Sciatic nerve (tissue), 2 donors: ENCODE measurements around the gene RNF208. TPM values are rescaled to one million over a fixed set of nuclear protein-coding genes. Genes with fewer than 3 reads are reported as not detected.

Experiments
- ATAC-seq: fragments of 200-7000 bp; cut with Tn5 transposase; one replicate; pipeline ENCODE4 v1.9.1; 2020; ENCODE audit warnings: mild to moderate bottlenecking, moderate library complexity
- DNase-seq: peaks from one replicate; pipeline ENCODE4 v3.0.0-alpha.2; 2020; ENCODE audit warnings: low spot score
- intact Hi-C: fragments of 100-400 bp; cut with DNase I; formaldehyde crosslinking; loops from one replicate; pipeline ENCODE4 v1.14.2; 2022
- total RNA-seq: library from RNA; stranded (reverse); fragmentation: NEBNext Ultra II Directional; extraction: Animal tissue kit (Norgen Biotek cat#: 25700); gene quantifications from one replicate; pipeline ENCODE4 v1.2.1, GENCODE V29; 2021
- donor health status: DM: no; HTN: no; CAD: no.
- donor health status: DM: no; HTN: no; CAD: no.

Gene RNF208
- total RNA-seq, 1 donor from 2014 or later: 10.6 TPM

GRCh38 chr9:137231372-137232039 lies 9.5 kb upstream of the RNF208 start:
- ATAC-seq (no peak), DNase-seq (no peak)
- intact Hi-C loops: loop anchor here (5.0 to 10.0 kb wide), 2 partner anchors 47 to 109 kb away; partner anchors contain the start of genes ANAPC2 and SSNA1

DNA sequence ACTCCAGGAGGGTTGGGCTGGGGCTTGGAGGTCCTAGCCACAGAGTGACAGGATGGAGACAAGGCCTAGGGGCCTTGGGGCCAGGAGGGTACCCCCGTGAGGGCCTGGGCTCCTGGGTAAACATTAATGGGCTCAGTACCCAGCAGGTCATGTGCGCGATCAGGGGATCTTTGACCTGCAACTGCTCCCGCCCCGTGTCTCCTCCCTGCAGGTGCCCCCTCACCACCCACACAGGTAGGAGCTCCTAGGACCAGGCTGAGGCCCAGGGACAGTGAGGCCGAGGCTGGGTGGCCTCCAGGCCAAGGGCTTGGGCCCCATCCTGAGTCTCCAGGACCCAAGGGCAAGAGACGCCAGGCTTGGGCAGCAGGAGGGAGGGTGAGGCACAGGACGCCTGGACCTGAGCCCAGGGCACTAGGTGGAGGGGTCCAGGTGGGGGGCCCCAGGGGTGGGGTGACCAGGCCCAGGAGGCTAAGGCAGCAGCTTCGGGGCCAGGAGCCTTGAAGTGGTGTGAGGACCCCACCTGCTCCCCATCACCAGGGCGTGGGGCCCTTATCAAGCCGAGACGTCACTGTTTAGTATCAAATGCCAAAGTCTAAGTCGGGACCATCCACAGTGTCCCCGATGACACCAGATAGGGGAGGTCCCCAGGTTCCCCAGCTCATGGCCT lies 8.8 kb upstream of the RNF208 start, which contains the start of gene SLC34A3:
Gene SLC34A3, plus strand, starts transcription at position 197 of the 667 bp plus-strand sequence. CDS start 802 bp downstream, outside the sequence.
- intact Hi-C loops: loop anchor here (5.0 to 10.0 kb wide), 2 partner anchors 46 to 109 kb away; partner anchors contain the start of genes ANAPC2 and SSNA1
- ATAC-seq: no peak
- no peak for DNase-seq

DNA sequence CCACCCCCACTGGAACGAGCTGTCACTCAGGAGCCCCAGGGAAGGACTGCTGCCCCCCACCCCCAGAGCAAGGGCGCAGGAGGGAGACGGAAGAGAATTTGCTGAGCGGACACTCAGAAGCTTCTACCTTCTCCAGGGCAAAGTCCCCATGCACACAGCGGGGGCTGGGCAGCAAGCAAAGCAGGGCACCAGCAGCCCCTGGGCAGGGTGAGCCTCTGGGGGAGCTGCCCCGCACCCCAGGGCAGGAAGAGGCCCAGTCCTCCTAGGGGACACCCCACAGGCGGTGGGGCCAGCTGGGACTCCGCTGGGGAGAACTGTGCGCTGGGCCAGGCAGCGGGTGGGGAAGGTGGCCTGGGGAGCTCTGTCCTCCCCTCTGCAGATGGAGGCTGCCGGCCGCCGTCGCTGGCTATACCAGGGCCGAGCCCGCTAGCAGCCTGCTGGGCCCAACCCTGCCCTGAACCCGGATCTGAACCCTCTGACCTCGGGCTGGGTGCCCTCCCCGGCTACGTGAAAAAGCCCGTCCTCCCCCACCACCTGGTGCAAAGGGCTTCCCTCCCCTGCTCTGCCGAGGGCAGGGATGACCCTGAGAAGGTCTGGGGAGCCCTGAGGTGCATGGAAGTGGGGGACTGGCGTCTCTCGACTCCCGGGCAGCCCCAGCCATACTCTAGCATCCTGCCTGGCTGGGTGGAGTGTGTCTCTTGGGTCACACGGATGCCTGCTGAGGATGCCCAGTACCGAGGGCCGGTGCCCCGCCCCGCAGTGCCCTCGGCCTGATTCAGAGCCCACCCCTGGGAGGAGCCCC lies 8.1 kb upstream of the RNF208 start:
- no peak for ATAC-seq
- DNase-seq: no peak
- intact Hi-C loops: loop anchor here (5.0 to 10.0 kb wide), 2 partner anchors 45 to 108 kb away; partner anchors contain the start of genes ANAPC2 and SSNA1

DNA sequence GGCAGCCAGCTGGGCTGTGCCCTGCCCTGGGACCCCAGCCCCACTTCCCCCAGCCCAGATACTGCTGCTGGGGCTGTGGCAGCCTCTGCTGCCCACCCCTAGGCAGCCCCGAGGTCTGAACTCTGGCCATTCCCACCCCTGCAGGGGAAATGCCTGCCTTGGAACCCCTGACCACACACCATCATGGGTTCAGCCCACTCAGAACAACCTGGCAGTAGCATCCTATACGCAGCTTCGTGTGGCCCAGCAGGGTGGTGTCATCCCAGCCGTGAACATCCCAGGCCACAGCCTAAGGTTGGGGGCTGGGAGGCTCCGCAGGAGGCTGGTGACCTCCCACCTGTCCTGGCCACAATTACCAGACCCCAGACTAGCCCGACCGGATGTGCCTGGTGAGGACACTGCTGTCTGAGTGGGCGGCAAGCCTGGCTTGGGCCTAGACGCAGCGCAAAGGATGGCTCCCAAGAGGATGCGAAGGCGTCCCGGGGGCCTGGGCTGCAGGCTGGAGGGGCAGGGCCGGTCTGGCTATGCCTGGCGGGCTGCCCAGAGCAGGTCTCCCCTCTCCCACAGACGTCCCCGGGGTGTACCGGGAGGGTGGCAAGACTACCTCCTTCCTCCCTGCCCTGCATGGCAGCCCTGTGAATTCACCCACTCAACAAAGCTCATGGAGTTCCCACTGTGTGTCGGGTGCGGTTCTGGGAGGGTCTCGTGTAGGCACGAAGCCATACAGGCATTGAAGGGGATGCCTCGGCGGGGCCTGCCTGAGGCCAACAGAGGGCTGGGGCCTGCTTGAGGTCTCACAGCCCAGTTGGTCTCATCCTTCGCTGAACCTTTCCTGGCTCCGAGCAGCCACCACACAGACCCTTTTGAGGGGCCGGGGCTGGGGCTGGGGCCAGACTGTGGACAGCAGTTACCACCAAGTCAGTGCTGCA lies 7.2 kb upstream of the RNF208 start:
- no peak for DNase-seq
- ATAC-seq: no peak
- intact Hi-C loops: no loop called here

DNA sequence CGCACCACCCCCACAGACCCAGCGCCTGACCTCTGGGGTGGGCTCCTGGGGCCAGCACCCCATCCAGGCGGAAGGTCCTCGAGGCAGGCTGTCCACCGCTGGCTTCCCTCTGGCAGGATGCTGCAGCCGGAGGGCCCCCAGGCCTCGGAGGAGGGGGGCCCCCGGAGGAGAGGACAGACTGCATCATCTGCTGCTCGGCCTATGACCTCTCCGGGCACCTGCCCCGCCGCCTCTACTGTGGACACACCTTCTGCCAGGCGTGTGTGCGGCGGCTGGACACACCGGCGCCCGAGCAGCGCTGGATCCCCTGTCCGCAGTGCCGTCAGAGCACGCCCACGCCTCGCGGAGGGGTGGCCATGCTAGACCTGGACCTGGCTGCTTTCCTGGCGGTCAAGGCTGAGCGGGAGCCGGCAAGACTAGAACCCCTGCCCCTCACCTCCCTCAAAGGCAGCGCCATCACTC lies 6.5 kb upstream of the RNF208 start:
- DNase-seq (no peak), ATAC-seq (no peak)
- intact Hi-C loops: no loop called here

GRCh38 chr9:137227853-137228505 lies 5.9 kb upstream of the RNF208 start:
- no peak for DNase-seq
- ATAC-seq: no peak

GRCh38 chr9:137227054-137227852 lies 5.2 kb upstream of the RNF208 start, which contains the start of gene RNF224:
Gene RNF224, plus strand, starts transcription at chr9:137227502. Its CDS starts 834 bp downstream, at chr9:137228336.
- ATAC-seq (no peak), DNase-seq (peak; percentile 85)
- intact Hi-C loops: no loop called here

More at GRCh38 chr9:137227853-137228505, 5.9 kb upstream of the RNF208 start:
- intact Hi-C loops: no loop called here

GRCh38 chr9:137226338-137227053 lies 4.5 kb upstream of the RNF208 start:
- intact Hi-C loops: no loop called here

DNA sequence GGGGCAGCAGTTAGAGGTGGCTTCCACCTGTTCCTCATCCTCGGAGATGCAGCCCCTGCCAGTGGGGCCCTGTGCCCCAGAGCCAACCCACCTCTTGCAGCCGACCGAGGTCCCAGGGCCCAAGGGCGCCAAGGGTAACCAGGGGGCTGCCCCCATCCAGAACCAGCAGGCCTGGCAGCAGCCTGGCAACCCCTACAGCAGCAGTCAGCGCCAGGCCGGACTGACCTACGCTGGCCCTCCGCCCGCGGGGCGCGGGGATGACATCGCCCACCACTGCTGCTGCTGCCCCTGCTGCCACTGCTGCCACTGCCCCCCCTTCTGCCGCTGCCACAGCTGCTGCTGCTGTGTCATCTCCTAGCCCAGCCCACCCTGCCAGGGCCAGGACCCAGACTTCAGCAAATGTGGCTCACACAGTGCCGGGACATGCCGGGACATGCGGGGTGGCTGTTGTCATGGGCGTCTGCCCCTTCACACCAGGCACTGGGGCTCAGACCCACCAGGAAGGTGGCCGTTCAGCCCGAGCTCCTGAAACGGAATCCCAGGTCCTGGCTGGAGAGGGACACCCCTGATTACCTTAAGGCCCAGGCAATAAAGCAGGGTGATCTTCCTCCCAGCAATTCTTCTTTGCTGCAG lies 3.8 kb upstream of the RNF208 start:
- ATAC-seq (no peak), DNase-seq (no peak)
- intact Hi-C loops: no loop called here

More at GRCh38 chr9:137226338-137227053, 4.5 kb upstream of the RNF208 start:
- ATAC-seq: no peak
- no peak for DNase-seq

GRCh38 chr9:137224830-137225694 lies 3.0 kb upstream of the RNF208 start, which contains the start of gene CYSRT1:
Gene CYSRT1, plus strand, starts transcription at chr9:137225174. Its CDS starts 448 bp downstream, at chr9:137225622.
- no peak for DNase-seq
- intact Hi-C loops: no loop called here

DNA sequence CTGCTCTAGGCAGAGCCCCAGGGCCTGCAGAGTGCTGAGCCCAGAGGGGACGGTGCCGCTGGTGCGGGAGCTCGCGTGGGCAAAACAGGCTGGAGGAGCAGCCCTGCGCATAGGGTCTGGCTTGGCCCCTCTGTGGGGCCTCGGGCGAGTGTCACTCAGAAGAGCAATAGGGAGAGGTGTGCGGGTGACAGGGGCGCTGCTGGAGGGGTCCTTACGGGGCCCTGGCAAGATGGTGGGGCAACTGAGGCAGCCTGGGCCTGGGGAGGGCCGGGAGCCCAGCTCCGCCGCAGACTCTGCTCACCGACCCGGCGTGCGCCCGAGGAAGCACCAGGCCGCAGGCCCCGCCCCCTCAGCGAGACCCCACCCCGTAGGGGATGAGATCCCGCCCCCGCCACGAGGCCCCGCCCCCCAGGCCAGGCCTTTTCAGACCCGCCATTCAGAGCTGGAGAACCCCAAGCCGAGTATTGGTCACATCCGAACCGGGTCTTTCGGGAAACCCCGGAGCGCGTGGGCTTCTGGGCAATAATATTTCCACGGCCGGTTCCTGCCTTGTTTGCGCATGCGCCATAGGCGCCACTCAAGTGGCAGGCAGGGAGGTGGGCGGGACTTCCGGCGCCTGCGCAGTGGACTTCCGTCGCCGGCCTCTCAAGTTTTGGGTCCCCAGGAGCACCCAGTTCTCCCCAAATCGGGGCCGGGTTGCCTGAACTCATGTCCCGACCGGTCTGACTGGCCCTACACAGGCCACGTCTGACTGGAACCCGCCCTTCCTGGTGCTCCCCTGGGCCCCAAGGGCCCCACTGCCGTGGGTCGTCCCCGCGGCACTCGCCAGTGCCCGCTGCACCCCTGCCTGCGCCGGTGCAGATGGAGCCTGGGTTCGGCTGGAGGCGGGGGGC lies 1.3 kb upstream of the RNF208 start:
- ATAC-seq (peak; percentile 97), DNase-seq (peak; percentile 98)
- intact Hi-C loops: no loop called here

More at GRCh38 chr9:137224830-137225694, 3.0 kb upstream of the RNF208 start, which contains the start of gene CYSRT1:
- ATAC-seq: no peak

GRCh38 chr9:137221506-137222111 lies 431 bp downstream of the RNF208 start:
- DNase-seq: no peak
- intact Hi-C loops: no loop called here
- ATAC-seq: no peak

- ATAC-seq (no peak), DNase-seq (no peak)
- intact Hi-C loops: no loop called here
Measured at GRCh38 chr9:137221095-137221505, 940 bp downstream of the RNF208 start.
